ENCODE results near the gene GPR62.
"Not testable (repeated sequence)": the region's sequence is repeated elsewhere in the genome, so short reads cannot be mapped to it uniquely, and the experiment has no call there.

Gene GPR62, protein sequence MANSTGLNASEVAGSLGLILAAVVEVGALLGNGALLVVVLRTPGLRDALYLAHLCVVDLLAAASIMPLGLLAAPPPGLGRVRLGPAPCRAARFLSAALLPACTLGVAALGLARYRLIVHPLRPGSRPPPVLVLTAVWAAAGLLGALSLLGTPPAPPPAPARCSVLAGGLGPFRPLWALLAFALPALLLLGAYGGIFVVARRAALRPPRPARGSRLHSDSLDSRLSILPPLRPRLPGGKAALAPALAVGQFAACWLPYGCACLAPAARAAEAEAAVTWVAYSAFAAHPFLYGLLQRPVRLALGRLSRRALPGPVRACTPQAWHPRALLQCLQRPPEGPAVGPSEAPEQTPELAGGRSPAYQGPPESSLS

DNA sequence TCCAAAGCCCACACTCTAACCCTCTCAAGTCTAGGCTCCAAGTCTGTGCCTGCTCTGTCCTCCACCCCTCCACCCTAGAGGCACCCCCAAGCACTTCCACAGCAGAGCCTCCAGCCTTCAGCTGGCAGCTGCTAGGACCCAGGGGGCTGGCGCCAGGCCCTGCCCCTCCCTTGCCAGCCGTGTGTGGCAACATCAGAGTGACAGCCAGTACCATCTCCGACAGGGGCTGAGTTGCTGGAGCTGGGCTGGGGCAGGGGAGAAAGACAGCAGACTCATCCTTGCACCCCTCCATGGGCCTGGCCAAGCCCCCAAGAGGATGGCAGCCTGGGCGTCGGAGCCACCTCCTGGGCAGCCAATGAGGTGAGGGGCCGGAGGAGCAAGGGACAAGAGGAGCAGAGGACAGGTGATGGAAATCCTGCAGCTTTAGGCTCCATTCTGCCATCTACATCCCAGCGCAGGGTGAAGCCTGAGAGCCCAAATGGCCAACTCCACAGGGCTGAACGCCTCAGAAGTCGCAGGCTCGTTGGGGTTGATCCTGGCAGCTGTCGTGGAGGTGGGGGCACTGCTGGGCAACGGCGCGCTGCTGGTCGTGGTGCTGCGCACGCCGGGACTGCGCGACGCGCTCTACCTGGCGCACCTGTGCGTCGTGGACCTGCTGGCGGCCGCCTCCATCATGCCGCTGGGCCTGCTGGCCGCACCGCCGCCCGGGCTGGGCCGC, at the start of gene GPR62:
TSS of gene GPR62 (plus strand) at position 207 of the 718 bp plus-strand sequence. CDS start at position 479, 272 bp downstream.
- no peak for DNase-seq

DNA sequence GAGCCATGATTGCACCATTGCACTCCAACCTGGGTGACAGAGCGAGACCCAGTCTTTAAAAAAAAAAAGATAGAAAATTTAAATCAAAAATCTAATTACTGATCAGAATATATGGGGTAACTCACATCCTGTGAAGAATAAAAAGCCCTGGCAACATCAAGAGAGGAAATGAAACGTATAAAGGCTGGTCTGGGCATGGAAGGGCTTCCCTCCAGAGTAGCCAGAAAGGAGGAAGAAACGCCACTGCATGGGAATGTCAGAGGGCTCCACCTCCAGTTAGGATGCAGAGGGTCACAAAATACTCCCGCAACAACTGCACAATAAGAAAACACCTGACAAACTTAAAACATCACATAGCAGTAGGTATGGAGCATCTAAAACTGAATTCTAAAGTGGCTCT, 47.2 kb upstream of the GPR62 start:
- no peak for DNase-seq

DNA sequence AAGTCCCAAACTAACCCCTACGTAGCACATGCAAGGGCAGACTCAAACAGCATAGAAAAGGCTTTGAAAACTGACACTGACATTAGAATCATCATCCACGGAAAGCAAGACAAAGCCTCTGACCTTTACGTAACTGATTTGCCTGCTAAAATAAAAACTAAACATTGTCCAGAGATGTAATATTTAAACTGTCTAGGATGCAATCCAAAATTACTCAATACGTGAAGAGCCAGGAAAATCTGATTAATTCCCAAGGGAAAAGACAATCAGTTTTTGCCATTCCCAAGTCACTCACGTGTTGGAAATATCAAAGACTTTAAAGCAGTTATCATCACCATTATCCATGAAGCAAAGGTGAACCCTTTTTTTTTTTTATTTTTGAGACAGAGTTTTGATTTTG, 38.8 kb upstream of the GPR62 start:
- no peak for DNase-seq

DNA sequence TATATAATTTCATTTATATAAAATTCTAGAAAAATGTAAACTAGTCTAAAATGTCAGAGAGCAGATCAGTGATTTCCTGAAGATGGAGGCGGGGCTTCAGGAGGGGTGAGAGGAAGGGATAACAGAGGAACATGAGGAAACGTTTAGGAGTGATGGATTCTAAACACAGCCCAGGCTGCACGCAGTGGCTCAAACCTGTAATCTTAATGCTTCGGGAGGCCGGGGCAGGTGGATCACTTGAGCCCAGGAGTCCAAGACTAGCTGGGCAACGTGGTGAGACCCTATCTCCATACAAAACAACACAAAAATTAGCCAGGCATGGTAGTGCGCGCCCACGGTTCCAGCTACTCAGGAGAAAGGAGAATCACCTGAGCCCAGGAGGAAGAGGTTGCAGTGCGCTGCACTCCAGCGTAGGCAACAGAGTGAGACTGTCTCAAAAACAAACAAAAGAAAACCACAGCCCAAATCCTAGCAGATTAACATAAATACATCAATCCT, 34.1 kb upstream of the GPR62 start:
- DNase-seq: no peak

DNA sequence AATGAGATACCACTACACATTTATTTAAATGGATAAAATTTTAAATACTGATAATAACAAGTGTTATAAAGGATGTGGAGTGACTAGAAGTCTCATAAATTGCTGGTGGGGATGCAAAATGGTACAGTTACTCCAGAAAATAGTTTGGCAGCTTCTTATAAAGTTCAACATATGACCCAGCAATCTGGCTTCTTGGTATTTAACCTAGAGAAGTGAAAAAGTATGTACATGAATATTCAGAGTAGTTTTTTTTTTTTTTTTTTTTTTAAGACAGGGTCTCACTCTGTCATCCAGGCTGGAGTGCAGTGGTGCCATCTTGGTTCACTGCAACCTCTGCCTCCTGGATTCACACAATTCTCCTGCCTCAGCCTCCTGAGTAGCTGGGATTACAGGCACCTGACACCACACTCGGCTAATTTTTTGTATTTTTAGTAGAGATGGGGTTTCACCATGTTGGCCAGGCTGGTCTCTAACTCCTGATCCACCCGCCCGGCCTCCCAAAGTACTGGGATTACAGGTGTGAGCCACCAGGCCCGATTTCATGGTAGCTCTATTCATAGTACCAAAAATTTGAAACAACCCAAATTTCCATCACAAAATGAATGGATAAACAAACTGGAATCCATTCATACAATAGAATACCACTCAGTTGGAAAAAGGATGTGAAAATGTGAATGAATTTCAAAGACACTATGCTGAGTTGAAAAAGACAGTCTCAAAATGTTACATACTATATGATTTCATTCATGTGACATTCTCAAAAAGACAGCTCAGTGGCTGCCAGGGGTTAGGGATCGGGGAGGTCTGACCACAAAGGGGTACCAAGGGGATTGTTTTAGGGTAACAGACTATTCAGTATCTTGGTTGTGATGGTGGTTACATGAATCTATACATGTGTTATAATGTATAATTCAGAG, 27.9 kb upstream of the GPR62 start:
- no peak for DNase-seq

DNA sequence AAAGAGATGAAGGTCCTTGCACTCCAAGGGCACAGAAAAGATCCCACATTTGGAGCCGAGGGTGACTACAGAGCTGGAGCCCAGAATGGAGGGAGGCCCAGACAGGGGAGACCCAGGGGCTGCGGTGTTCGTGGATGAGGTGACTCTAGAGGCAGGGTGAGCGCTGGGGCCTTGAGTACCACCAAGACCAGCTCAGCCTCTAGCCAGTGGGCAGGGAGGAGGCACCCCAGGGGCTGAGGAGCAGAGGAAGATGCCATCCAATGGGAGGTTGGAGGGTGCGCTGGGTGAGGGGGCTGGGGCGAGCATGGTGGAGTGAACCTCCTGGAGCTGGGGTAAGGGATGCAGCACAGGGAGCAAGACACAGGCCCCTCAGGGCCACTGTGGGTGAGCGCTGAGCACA, 26.7 kb upstream of the GPR62 start:
- no peak for DNase-seq

DNA sequence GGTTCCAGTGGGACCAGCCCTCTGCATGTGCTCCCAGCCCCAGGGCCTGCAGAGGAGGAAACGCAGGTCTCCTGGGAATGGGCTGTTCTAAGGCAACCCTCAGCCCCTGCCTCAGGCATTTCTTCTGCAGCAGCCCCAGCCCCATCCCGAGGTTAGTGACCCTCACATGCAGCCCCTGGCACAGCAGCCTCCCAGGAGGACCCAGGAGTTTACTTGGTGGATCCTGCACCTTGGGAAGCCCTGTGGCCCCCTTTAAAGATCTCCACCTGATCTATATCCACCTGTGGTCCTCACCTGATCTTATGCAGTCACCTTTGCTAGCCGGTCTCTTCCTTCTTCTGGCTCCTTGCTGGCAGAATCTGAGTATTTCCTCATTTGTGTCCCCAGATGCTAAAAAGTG, 26.2 kb upstream of the GPR62 start:
- DNase-seq: not testable (repeated sequence)

DNA sequence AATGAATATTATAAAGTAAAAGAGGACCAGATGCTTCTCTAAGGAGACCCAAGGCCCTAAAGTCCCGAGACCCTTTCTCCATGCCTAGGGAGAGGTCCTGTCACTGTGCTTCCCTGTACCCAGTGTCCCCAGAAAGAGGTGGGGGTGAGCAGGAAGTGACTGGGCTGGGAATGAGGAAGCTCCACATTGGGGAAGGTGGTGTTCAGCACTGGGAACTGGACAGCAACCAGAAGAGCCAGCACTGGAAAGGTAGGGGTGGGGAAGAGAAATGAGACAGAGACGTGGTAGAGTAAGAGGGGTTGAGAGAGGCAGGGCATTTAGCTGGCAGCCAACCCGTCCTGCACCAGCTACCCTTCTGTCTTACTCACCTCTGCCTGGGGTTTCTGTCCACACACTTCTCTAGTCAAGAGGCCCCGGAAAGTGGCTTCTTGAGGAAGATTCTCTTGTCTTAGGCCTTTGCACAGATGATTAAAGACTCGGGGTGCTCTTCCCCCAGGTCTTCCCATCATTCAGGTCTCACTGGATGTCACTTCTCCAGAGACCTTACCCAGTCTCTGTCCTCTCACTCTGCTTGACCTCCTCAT, 25.7 kb upstream of the GPR62 start:
- no peak for DNase-seq

DNA sequence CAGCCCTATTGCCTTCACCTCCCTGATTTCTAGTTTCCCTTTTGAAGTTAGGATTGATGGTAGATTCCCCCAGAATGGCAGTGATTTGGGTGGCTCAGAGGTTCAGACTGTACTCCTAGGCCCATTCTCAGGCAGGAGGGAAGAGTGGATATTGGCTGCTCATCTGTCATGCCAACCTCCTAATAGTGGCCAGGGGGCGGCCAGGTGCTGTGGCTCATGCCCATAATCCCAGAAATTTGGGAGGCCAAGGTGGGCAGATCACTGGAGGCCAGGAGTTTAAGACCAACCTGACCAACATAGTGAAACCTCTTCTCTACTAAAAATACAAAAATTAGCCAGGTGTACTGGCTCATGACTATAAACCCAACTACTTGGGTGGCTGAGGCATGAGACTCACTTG, 24.7 kb upstream of the GPR62 start:
- no peak for DNase-seq

DNA sequence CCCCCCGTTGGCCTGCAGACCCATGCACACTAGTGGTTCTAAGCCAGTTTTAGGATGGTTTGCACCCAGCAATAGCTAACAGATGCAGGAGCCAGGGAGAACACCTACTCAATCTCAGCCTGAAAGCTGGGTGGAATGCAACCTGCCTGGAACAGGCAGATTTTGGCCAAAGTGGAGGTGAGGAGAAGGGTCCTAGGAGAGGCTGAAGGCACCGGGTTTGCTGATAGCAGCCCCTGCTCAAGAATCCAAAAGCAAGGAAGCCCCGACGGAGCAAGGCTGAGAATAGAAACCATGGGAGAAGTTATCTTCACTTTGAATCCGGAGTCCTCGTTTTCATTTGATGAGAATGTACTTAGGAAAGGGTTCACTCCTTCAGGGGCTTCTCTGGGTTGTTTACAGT, 23.4 kb upstream of the GPR62 start:
- no peak for DNase-seq

DNA sequence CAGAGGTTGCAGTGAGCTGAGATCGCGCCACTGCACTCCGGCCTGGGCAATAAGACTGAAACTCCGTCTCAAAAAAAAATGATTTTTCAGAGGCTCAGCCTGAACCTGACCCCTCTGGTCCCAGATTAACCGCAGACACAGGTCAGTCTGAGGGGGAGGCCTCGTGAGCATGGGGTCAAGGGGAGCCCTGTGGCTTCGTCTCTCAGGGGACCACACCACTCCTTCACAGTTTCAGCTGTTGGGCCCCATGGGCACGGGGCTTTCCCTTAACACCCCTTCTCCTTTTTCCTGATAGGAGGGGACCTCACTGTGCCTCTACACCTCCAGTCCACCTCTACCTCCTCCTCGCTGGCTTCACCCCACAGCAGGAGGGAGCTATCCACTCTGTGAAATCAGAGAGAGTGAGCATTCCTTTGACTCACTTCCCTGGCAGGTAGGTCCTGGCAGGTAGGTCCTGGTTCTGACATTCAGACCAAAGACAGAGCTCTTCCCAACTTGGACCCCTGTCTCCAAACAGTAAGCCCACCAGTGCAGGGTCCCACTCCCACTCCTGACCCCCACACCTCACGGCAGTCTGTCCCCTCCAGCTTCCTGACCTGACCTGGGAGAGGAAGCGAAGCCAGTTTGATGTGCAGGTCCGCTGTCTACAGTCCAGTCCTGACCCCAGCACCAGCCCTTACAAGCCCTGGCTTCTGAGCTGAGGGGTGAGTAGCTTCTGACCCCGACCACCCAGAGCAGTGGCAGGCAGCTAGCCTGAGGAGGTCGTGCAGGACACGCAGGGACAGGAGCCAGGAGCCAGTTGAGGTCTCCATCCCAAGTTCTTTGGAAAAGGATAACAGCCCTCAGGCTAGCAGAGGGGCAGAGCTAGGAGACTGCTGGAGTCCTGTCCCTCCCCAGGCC, 22.5 kb upstream of the GPR62 start:
- no peak for DNase-seq

DNA sequence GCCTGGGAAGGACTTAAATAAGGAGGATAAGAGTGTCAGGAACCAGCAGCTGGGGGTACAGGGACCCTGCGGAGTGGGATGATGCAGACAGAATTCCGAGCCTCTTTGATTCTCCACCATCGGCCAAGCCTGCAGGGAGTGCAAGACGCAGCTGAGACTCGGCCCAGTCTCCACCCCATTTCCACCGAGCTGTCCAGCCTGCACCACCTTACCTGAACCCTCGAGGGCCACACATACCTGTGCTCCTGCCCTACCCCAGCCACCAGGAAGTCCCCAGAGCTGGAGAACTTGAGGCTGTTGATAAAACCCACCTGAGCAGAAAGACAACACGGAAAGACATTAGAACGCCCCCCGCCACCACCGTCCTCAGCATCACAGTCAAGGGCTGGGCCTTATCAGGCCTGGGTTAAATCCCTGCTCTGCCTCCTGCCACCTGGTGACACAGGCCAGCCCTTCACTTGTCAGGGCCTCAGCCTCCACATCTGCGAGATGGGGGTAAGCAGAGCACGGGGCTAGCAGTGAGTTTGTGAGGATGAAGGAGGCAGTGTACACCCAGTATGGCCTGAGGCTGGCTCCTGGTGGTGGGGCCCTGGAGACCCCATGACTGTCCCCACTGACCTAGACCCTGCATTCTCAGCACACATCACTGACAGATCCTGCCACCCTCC, 21.6 kb upstream of the GPR62 start:
- no peak for DNase-seq

DNA sequence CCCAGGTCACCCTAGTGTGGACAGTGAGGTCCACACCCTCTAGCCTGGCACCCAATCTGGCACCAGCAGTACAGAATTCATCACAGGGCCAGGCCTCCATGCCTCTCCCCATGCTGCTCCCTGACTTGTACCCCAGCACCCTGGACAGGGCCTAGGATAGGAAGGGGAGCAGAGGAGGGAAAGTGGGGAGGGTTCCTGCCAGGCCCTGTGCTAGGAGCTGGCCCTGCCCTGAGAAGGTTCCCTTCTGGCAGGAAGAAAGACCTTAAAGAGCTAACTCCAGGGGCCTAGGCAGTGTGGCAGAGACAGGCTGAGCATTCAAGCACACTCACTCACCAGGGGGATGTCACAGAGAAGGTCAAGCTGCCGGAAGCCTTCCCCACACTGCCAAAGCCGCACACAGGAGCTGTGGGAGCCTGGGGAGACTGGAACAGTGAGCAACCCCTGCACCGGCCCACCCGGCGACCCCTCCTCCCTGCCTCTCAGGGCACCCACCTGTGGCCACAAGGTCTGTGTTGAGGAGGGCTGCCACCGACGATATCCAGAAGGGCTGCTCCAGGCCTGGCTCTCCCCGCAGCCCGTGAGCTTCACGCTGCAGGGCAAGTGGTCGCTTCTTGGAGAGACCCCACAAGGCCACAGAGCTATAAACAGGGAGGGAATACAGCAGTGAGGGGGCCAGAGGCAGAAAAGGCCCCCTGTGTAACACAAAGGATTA, 20.9 kb upstream of the GPR62 start:
- DNase-seq: no peak

DNA sequence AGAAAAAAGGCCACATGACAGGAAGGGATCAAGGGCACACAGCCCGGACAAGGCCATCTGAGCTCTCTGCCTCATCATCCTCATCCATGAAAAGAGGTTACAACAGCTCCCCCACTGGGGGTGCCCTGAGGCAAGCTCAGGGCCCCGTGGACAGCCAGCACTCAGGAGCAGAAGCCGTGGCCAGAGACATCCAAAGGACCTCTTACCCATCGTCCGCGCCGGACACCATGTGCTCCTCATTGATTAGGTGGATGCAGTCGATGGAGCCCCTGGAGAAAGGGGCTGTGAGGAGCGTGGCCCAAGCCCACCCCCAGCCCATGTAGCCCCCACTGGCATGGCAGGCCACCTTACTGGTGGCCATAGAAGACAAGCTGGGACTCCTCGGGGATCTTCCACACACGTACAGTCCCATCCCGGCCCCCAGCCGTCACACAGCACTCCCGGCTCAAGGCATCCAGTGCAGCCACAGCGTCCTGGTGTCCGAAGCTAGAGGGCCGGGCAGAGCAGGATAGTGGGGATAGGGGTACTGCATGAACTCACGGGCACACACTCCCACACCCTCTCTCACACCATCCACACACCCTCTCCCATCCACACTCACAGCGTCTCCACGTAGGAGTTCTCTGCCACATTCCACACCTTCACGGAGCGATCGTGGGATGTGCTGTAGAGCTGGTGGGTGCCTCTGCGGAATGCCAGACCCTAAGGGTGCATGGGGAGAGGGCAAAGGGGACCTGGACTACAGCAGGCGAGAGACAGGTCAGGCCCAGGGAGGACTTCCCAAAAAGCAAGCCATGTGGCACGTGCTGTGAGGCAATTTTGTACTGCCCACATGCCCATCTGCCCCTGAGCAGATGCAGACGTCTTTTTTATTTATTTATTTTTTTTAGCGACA, 19.9 kb upstream of the GPR62 start:
- no peak for DNase-seq

DNA sequence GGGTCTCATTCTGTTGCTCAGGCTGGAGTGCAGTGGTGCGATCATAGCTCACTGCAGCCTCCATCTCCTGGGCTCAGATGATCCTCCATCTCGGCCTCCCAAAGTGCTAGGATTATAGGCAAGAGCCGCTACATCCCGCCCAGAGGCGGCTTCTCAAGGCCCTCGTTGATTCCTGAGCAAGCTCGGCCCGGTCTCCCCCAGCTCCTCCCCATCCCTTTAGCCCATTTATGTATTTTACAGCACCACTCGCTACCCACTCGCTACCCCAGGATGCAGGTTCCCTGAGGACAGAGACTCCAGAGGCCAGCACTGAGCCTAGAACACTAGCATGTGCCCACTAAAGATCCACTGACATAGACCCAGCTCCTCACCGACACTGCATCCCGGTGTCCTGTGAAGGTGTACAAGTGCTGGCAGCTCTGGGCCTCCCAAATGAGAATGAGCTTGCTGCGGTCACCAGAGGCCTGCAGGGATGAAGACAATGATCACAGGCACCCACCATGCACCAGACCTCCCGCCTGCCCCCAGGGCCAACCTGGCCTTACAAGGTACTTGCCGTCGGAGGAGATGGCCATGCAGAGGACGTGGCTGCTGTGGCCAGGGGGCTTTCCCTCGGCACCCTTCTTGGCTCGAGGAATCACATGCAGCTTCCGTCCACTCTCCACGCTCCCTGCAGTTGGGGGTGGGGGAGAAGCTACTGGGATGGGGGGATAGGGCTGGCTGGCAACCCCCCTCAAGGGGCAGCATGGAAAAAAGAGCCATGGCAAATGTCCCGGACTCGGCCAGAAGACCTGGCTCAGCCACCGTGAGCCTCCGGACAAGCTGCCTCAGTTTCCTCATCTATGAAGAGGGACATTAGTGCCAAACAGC, 19.1 kb upstream of the GPR62 start:
- DNase-seq: no peak

DNA sequence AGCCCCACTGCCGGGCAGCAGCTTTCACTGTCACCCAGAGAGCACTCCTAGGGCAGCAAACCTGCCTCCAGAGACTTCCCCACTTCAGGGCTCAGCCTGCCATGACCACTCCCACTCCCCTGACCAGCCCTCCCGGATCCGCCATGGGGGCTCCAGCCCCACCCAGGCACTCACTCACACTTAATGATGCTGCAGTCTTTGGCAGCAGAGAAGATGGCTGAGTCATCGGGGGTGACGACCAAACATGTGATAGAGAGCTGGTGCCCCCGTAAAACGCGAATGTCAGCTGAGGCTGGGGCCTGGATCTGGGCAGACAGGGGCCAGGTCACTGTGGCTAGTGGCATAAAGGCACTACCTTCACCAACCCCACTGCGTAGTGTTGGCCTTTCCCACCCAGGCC, 18.2 kb upstream of the GPR62 start:
- DNase-seq: no peak

DNA sequence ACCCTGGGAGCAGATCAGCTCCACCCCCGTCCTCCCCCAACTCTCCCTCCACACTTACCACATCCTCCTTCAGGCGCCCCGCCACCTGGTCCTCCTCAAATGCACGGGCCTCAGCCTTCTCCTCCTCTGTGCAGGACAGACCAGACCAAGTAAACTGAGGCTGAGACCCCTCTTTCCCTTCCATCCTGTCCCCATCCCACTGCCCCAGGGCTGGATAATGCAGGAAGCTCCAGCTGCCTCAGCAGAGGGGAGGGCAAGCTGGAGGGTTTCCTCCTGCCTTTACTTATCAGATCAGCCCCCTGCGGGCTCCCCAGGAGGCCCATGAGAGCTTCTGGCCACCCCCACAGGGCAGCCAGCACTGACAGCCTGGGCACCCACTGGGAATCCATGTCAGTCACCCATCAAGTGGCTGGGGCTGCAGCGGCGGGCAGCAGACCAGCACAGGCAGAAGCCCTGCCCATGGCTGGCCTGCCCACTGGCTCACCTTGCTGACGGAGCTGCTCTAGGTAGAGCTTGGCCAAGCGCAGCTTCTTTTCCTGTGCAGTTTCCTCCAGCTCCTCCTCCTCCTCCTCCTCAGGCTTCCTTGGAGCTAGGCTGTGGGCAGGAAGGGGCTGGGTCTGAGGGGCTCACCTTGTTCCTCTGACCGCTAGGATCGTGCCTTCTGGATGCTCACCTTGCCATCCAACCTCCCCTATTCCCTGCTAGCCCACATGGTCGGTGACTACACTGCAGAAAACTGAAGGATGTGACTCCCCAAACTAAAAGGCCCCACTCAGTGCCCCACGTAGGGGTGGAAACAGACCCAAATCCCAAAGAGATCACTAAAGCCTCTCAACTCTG, 17.4 kb upstream of the GPR62 start:
- no peak for DNase-seq
